PC-3 (cell line): ENCODE data around the gene AADACL4. TPM values are rescaled to one million over a fixed set of nuclear protein-coding genes. Genes with fewer than 3 reads are reported as not detected.

ENCODE experiments used
- ATAC-seq: fragments of 200-7000 bp; cut with Tn5 transposase; 2 replicates; pipeline ENCODE4 v1.9.1; 2020; ENCODE audit warnings: mild to moderate bottlenecking, moderate library complexity
- BruUV-seq: library from RNA; stranded (reverse); fragments of 400-500 nt; replicated peaks from 2 replicates; lab custom pipeline; 2021; lab: Mats Ljungman, UMichigan
- CTCF ChIA-PET: fragments of 300-600 bp; sonication (Branson Sonifier 250); formaldehyde crosslinking; loops from one replicate; lab custom pipeline; 2022; ENCODE audit warnings: antibody characterized with exemption; lab: Charles Lee
- POLR2A ChIA-PET: fragments of 300-600 bp; sonication (Branson Sonifier 250); formaldehyde crosslinking; loops from one replicate; lab custom pipeline; 2022; ENCODE audit warnings: antibody characterized with exemption; ENCODE audit not compliant: unreplicated experiment; lab: Charles Lee
- DNase-seq: peaks from one replicate; pipeline ENCODE4 v3.0.0-alpha.2; 2015
- H2AFZ ChIP-seq: fragments of 300-600 bp; sonication (generic); 2 replicates; pipeline ENCODE4 v1.6.0; 2016; ENCODE audit warnings: antibody characterized with exemption, low read length
- H3F3A ChIP-seq: fragments of 300-600 bp; sonication (generic); one replicate; pipeline ENCODE4 v1.6.0; 2017; ENCODE audit warnings: antibody characterized with exemption, low read length, control low read depth, mild to moderate bottlenecking; ENCODE audit not compliant: unreplicated experiment
- H3K27ac ChIP-seq: fragments of 300-600 bp; sonication (generic); 2 replicates; pipeline ENCODE4 v1.5.1; 2016; ENCODE audit warnings: mild to moderate bottlenecking, low read length
- H3K27me3 ChIP-seq: fragments of 300-600 bp; sonication (generic); 2 replicates; pipeline ENCODE4 v1.6.1; 2016; ENCODE audit warnings: low read length, mixed read lengths
- H3K36me3 ChIP-seq: fragments of 300-600 bp; sonication (generic); 2 replicates; pipeline ENCODE4 v1.6.1; 2016; ENCODE audit warnings: low read depth, mixed run types, low read length, mixed read lengths
- H3K4me1 ChIP-seq: fragments of 300-600 bp; sonication (generic); 2 replicates; pipeline ENCODE4 v1.5.1; 2016; ENCODE audit warnings: low read length; ENCODE audit not compliant: insufficient read depth
- H3K4me2 ChIP-seq: fragments of 300-600 bp; sonication (generic); 2 replicates; pipeline ENCODE4 v1.6.0; 2016; ENCODE audit warnings: low read length
- H3K4me3 ChIP-seq: fragments of 300-600 bp; sonication (generic); 2 replicates; pipeline ENCODE4 v1.5.1; 2016; ENCODE audit warnings: mild to moderate bottlenecking, low read length, mixed read lengths
- H3K79me2 ChIP-seq: fragments of 300-600 bp; sonication (generic); 2 replicates; pipeline ENCODE4 v1.6.1; 2017; ENCODE audit warnings: low read length, mixed read lengths
- H3K9ac ChIP-seq: fragments of 300-600 bp; sonication (generic); 2 replicates; pipeline ENCODE4 v1.6.0; 2016; ENCODE audit warnings: mild to moderate bottlenecking, low read length
- H3K9me2 ChIP-seq: fragments of 300-600 bp; sonication (generic); replicated peaks from 2 replicates; pipeline ENCODE4 v1.6.1; 2016; ENCODE audit warnings: mixed run types, low read length, mixed read lengths
- H3K9me3 ChIP-seq: fragments of 300-600 bp; sonication (generic); 2 replicates; pipeline ENCODE4 v1.6.1; 2016; ENCODE audit warnings: low read length, mixed read lengths
- H4K20me1 ChIP-seq: fragments of 300-600 bp; sonication (generic); 2 replicates; pipeline ENCODE4 v1.6.1; 2016; ENCODE audit warnings: low read length, mixed read lengths
- CTCF ChIP-seq: fragments of 300-600 bp; sonication (generic); conservative IDR thresholded peaks from 2 replicates; pipeline ENCODE4 v1.5.1; 2017; ENCODE audit warnings: antibody characterized with exemption, low read depth, mild to moderate bottlenecking, low read length
- EZH2 ChIP-seq: fragments of 300-600 bp; sonication (generic); IDR thresholded peaks from one replicate; pipeline ENCODE4 v1.6.1; 2017; ENCODE audit warnings: antibody characterized with exemption, mild to moderate bottlenecking, low read length; ENCODE audit not compliant: unreplicated experiment
- EZH2phosphoT487 ChIP-seq: fragments of 300-600 bp; sonication (generic); IDR thresholded peaks from 2 replicates; pipeline ENCODE4 v1.6.1; 2018; ENCODE audit warnings: mild to moderate bottlenecking, antibody characterized with exemption, low read length, borderline replicate concordance
- intact Hi-C: fragments of 100-400 bp; cut with micrococcal nuclease; formaldehyde crosslinking; loops from 2 replicates; pipeline ENCODE4 v1.9.0; 2023
- total RNA-seq: library from RNA; depleted of rRNA; stranded (reverse); fragments of >200 nt; gene quantifications from 2 replicates; pipeline ENCODE4 v1.2.3, GENCODE V29; 2014

AADACL4 gene
- total RNA-seq, 1 experiment from 2014 or later = not detected

- Histone ChIP-seq H3K9ac (no peak overlapping the region), H3K27ac (no peak overlapping the region), H3F3A (no peaks in the 10 kb centered on the region), H3K4me1 (peaks cover 17% of the 10 kb centered on the region), H3K36me3 (no peaks in the 10 kb centered on the region), H3K4me3 (no peak overlapping the region), H4K20me1 (no peaks in the 10 kb centered on the region), H3K4me2 (no peak overlapping the region), H2AFZ (no peak overlapping the region), H3K79me2 (peaks cover 32% of the 10 kb centered on the region), H3K9me3 (no peaks in the 10 kb centered on the region), H3K9me2 (no peaks in the 10 kb centered on the region), H3K27me3 (no peaks in the 10 kb centered on the region)
- DNase-seq = no peak
- intact Hi-C loops = loop anchor here (5.0 kb wide), 1 partner anchor 36 kb away; no protein-coding TSS in a partner anchor
- TF ChIP-seq CTCF (no peak), EZH2 (no peak), EZH2phosphoT487 (no peak)
- no TSS peak for BruUV-seq
- POLR2A ChIA-PET = no interaction called here
- CTCF ChIA-PET = interaction anchor here (0.5 kb wide), 1 partner anchor 290 kb away, joined by 19 read pairs; no protein-coding TSS in a partner anchor
- ATAC-seq = no peak
Observed at GRCh38 chr1:12621346-12622335, 22.2 kb upstream of the AADACL4 start.

- DNase-seq (no peak), ATAC-seq (no peak)
- POLR2A ChIA-PET = no interaction called here
- Histone ChIP-seq H3K4me2 (no peak overlapping the region), H3K4me3 (no peak overlapping the region), H3F3A (no peaks in the 10 kb centered on the region), H3K27ac (no peak overlapping the region), H2AFZ (no peak overlapping the region), H4K20me1 (no peaks in the 10 kb centered on the region), H3K79me2 (peaks cover 24% of the 10 kb centered on the region), H3K36me3 (no peaks in the 10 kb centered on the region), H3K4me1 (peaks cover 17% of the 10 kb centered on the region), H3K9ac (no peak overlapping the region), H3K9me3 (no peaks in the 10 kb centered on the region), H3K27me3 (no peaks in the 10 kb centered on the region), H3K9me2 (no peaks in the 10 kb centered on the region)
- intact Hi-C loops = loop anchor here (5.0 kb wide), 1 partner anchor 35 kb away; no protein-coding TSS in a partner anchor
- CTCF ChIA-PET = no interaction called here
- no TSS peak for BruUV-seq
- no peak for TF ChIP-seq EZH2
- TF ChIP-seq EZH2phosphoT487 = no peak
- no peak for TF ChIP-seq CTCF
Observed at GRCh38 chr1:12622506-12622905, 21.4 kb upstream of the AADACL4 start.

GRCh38 chr1:12625276-12625675 lies 18.6 kb upstream of the AADACL4 start:
- CTCF ChIA-PET = no interaction called here

More at GRCh38 chr1:12625276-12625675, 18.6 kb upstream of the AADACL4 start:
- H3K4me3 ChIP-seq = no peak overlapping the region
- H3K36me3 ChIP-seq = no peaks in the 10 kb centered on the region
- peaks cover 7% of the 10 kb centered on the region for H3K4me1 ChIP-seq
- DNase-seq (no peak), ATAC-seq (no peak)
- no peaks in the 10 kb centered on the region for H3K27me3 ChIP-seq
- H3K27ac ChIP-seq = no peak overlapping the region
- no peak for TF ChIP-seq EZH2
- no peak for TF ChIP-seq EZH2phosphoT487
- no peak for TF ChIP-seq CTCF
- H3K9ac ChIP-seq = no peak overlapping the region
- POLR2A ChIA-PET = no interaction called here
- no peak overlapping the region for H3K4me2 ChIP-seq
- H2AFZ ChIP-seq = no peak overlapping the region
- H3K9me2 ChIP-seq = no peaks in the 10 kb centered on the region
- H3K79me2 ChIP-seq = peaks cover under 1% of the 10 kb centered on the region; the same call in 1 of the 2 replicates
- intact Hi-C loops = no loop called here
- no TSS peak for BruUV-seq
- H3F3A ChIP-seq = no peaks in the 10 kb centered on the region
- H3K9me3 ChIP-seq = no peaks in the 10 kb centered on the region
- H4K20me1 ChIP-seq = no peaks in the 10 kb centered on the region
